Subcutaneous abdominal adipose tissue (tissue), 5 donors: Measurements from ENCODE around the gene CTIF.
A peak's percentile ranks its signal among the peaks of the same experiment; 100 is the strongest.

ENCODE experiments used
- H3K27ac ChIP-seq: one replicate; pipeline ENCODE4 v1.7.0; 2013; ENCODE audit warnings: low read depth, mild to moderate bottlenecking, inconsistent platforms, low read length, moderate library complexity
- H3K27me3 ChIP-seq, 5 donors: one replicate each; pipeline ENCODE4 v1.7.0; 2013; ENCODE audit warnings: low read length in 5 of 5, inconsistent platforms in 1 of 5; ENCODE audit not compliant: control insufficient read depth in 5 of 5, insufficient read depth in 4 of 5
- H3K36me3 ChIP-seq, 5 donors: one replicate each; pipeline ENCODE4 v1.7.0; 2013; ENCODE audit warnings: low read length in 5 of 5; ENCODE audit not compliant: control insufficient read depth in 5 of 5, insufficient read depth in 5 of 5
- H3K4me1 ChIP-seq, 5 donors: one replicate each; pipeline ENCODE4 v1.7.0; 2013; ENCODE audit warnings: low read length in 5 of 5, mild to moderate bottlenecking in 3 of 5, moderate library complexity in 1 of 5; ENCODE audit not compliant: control insufficient read depth in 5 of 5, insufficient read depth in 5 of 5
- H3K4me3 ChIP-seq, 5 donors: one replicate each; pipeline ENCODE4 v1.7.0; 2013; ENCODE audit warnings: low read length in 5 of 5, low read depth in 1 of 5
- H3K9ac ChIP-seq, 5 donors: one replicate each; pipeline ENCODE4 v1.7.0; 2013; ENCODE audit warnings: low read length in 5 of 5, mild to moderate bottlenecking in 4 of 5, moderate library complexity in 3 of 5
- H3K9me3 ChIP-seq, 5 donors: one replicate each; pipeline ENCODE4 v1.7.0; 2013; ENCODE audit warnings: low read length in 5 of 5; ENCODE audit not compliant: control insufficient read depth in 5 of 5
- donor health status: healthy.
- donor health status: healthy.
- donor health status: healthy.
- donor health status: healthy.
- donor health status: healthy.

CTIF gene

DNA sequence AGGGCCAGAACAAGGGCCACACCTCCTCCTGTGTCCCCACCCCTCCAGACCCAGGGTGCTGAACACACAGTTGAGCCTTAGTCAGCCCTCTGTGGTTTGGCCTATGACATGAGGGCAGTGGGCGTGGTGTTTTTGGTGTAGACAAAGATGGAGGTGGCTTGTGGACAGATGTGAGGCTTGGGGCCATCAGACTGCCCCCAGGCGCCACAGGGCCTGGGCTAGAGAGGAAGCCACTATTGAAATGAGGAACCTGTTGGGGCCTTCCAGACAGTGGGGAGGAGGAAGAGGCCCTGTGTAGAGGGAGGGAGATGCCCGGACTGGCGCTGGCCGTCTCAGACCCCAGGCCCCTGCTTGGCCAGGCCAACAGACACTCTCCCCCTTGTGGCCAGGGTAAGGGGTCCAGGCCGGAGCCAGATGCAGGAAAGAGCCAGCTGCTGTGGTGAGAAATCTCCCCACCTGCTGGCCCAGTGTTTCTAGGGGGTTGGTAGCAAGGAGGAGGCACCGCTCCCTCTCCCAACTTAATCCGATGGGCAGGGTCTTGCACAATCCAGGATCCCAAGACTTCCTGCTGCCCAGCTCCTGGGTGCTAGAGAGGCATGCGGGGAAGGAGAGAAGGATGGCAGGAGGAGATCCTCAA is 358.2 kb downstream of the CTIF start:
- H3K9ac ChIP-seq, result peak overlapping the region in 1 of 5 donors; percentile 59
- H3K4me3 ChIP-seq, result no peak overlapping the region
- H3K9me3 ChIP-seq, result peaks cover 0 to 6% (median 3%) of the 10 kb centered on the region in 5 donors
- H3K27me3 ChIP-seq, result no peaks in the 10 kb centered on the region
- H3K4me1 ChIP-seq, result peaks cover 0 to 21% (median 13%) of the 10 kb centered on the region in 5 donors
- no peaks in the 10 kb centered on the region for H3K36me3 ChIP-seq
- H3K27ac ChIP-seq, result no peak overlapping the region

DNA sequence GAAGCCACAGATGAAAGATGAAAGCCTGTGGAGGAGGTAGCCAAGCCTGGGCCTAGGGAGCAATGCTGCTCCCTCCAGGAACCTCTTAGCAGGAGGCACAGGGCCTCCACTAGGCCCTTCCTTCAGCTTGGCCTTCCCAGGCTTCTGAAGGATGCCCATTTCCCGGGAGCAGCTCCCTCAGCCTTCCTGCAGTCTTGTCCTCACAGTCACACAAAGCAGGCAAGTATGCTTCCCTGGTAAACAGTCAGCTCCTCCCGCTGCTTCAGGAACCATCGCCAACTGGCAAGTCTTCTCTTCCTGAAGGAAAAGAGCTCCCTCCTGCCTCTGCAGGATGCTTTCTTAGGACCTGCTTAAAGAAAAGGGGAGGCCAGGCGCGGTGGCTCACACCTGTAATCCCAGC is 358.7 kb downstream of the CTIF start:
- Histone ChIP-seq H3K9ac (peak overlapping the region in 1 of 5 donors; percentile 59), H3K27ac (no peak overlapping the region), H3K4me1 (peaks cover 3 to 26% (median 19%) of the 10 kb centered on the region in 5 donors), H3K4me3 (no peak overlapping the region), H3K27me3 (no peaks in the 10 kb centered on the region), H3K36me3 (no peaks in the 10 kb centered on the region), H3K9me3 (peaks cover 0 to 6% (median 3%) of the 10 kb centered on the region in 5 donors)

- no peaks in the 10 kb centered on the region for H3K27me3 ChIP-seq
- peaks cover 0 to 6% (median 3%) of the 10 kb centered on the region in 5 donors for H3K9me3 ChIP-seq
- no peak overlapping the region for H3K27ac ChIP-seq
- no peak overlapping the region for H3K9ac ChIP-seq
- H3K4me3 ChIP-seq, result no peak overlapping the region
- H3K36me3 ChIP-seq, result no peaks in the 10 kb centered on the region
- H3K4me1 ChIP-seq, result peaks cover 12 to 36% (median 28%) of the 10 kb centered on the region in 5 donors
These were observed 359.7 kb downstream of the CTIF start for GRCh38 chr18:48898521-48898920.

DNA sequence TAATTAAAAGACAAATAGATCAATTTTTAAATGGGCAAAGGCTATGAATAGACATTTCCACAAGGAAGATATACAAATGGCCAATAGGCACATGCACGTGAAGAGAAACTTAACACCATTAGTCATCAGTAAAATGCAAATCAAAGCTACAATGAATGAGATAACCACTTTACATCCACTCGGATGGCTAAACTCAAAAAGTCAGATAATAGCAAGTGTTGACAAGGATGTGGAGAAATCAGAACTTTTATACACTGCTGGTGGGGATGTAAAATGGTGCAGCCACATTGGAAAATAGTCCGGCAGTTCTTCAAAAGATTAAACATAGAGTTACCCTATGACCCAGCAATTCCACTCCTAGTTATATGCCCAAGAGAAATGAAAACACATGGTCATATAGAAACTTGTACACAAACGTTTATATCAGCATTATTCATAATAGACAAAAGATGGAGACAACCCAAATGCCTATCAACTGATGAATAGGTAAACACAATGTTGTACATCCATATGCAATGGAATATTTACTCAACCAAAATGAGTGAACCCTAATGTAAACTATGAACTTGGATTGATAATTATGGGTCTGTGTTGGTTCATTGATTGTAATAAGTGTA is 360.8 kb downstream of the CTIF start:
- Histone ChIP-seq H3K27me3 (no peaks in the 10 kb centered on the region), H3K4me1 (peaks cover 12 to 38% (median 30%) of the 10 kb centered on the region in 5 donors), H3K9me3 (peaks cover 0 to 13% (median 7%) of the 10 kb centered on the region in 5 donors), H3K4me3 (no peak overlapping the region), H3K27ac (no peak overlapping the region), H3K9ac (no peak overlapping the region), H3K36me3 (no peaks in the 10 kb centered on the region)

DNA sequence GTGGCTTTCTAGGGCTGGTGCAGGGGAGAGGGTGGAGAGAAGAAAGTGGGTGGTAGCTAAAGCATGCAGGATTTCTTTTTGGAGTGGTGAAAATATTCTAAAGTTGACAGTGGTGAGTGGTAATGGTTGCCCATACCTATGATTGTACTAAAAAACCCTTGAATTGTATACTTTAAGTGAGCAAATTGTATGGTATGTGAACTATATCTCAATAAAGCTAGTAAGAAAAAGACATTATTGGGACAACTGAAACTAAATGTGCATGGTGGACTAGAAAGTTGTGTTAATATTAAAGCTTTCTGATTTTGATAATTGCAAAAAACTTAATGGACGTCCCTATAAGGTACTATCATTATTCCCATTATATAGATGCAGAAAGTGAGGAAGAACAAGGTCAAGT is 361.6 kb downstream of the CTIF start:
- Histone ChIP-seq H3K4me1 (peaks cover 12 to 38% (median 30%) of the 10 kb centered on the region in 5 donors), H3K36me3 (no peaks in the 10 kb centered on the region), H3K27ac (no peak overlapping the region), H3K9ac (no peak overlapping the region), H3K4me3 (no peak overlapping the region), H3K9me3 (peaks cover 0 to 19% (median 12%) of the 10 kb centered on the region in 5 donors), H3K27me3 (no peaks in the 10 kb centered on the region)

DNA sequence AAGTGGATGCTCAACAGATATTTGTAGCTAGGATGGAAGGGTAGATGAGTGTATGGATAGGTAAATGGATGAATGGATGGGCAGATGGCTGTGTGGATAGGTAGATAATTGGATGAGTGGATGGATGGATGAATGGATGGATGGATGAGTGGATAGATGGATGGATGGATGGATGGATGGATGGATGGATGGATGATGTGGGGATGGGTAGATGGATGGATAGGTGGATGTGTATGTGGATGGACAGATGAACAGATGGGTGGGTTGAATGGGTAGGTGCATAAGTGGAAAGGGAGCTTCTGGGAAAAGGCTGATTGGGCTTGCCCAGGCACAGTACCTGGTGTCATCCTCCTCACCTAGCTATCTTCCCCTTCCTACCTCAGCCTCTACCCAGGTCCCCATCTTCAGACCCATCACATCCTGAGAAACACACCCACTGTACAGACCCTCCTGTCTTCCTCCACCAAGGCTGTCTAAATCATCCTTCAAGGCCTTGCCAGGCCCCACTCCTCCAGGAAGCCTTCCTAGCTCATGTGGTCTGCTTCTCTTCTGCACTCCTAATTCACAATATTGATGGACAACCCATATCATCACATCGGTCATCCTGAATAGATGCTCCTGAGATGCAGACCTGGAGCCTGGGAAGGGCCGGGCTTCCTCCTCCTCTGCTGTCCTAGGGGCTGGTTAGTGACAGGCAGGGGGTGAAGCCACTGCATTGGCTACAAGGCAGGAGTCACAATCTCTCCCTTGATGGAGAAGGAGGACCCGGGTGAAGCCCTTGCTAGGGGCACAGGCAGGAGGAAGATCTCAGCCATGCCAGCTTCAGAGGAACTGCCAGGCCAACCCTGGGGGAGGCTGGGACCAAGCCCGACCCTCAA is 362.6 kb downstream of the CTIF start:
- Histone ChIP-seq H3K9me3 (peaks cover 0 to 19% (median 12%) of the 10 kb centered on the region in 5 donors), H3K36me3 (no peaks in the 10 kb centered on the region), H3K27ac (no peak overlapping the region), H3K4me1 (peaks cover 12 to 36% (median 30%) of the 10 kb centered on the region in 5 donors), H3K9ac (peak overlapping the region in 1 of 5 donors; percentile 33), H3K4me3 (no peak overlapping the region), H3K27me3 (no peaks in the 10 kb centered on the region)

GRCh38 chr18:48902023-48902855 is 363.4 kb downstream of the CTIF start:
- Histone ChIP-seq H3K9ac (peak overlapping the region in 2 of 5 donors; percentile 13 to 33), H3K27ac (peak overlapping the region; percentile 59), H3K4me3 (peak overlapping the region in 1 of 5 donors; percentile 17), H3K4me1 (peaks cover 12 to 30% (median 29%) of the 10 kb centered on the region in 5 donors), H3K36me3 (no peaks in the 10 kb centered on the region), H3K9me3 (peaks cover 0 to 19% (median 12%) of the 10 kb centered on the region in 5 donors), H3K27me3 (no peaks in the 10 kb centered on the region)

DNA sequence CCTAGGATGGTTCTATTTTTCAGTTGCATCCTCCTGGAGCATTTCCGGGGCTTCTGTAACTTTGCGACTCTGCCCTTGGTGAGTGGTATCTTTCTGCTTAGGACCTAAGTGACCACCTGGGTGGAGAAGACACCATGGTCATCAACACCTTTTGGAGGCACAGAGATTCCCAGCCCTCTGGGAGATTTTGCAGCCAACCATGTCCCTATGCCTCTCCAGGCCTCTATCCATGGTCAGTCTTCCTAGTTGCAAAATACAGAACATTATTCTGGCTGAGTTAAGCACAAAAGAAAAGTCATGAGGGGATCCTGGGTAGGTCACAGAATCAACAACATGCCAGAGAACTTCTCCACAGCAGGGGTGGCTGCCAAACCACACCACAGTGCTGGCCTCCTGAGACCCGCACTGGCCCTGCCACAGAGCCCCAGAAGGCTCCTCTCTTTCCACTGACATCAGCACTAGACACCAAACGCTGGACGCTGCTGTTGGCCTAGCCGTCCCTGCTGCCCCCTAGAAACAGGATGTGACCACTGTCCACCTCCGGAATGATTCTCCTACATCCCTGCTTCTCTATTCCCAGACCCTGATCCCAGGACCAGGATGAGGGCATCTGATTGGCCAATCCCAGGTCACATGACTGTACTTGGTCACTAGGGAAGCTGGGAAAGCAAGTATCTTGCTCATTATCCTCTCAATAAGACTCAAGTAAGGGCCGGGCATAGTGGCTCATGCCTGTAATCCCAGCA is 364.2 kb downstream of the CTIF start:
- H3K4me3 ChIP-seq, result no peak overlapping the region
- H3K4me1 ChIP-seq, result peaks cover 12 to 25% (median 25%) of the 10 kb centered on the region in 5 donors
- peak overlapping the region; percentile 59 for H3K27ac ChIP-seq
- peaks cover 0 to 19% (median 12%) of the 10 kb centered on the region in 5 donors for H3K9me3 ChIP-seq
- H3K36me3 ChIP-seq, result no peaks in the 10 kb centered on the region
- H3K27me3 ChIP-seq, result no peaks in the 10 kb centered on the region
- peak overlapping the region in 1 of 5 donors; percentile 13 for H3K9ac ChIP-seq

GRCh38 chr18:48904091-48904490 is 365.3 kb downstream of the CTIF start:
- H3K27ac ChIP-seq, result no peak overlapping the region
- H3K4me1 ChIP-seq, result peaks cover 12 to 25% (median 25%) of the 10 kb centered on the region in 5 donors
- no peaks in the 10 kb centered on the region for H3K27me3 ChIP-seq
- no peak overlapping the region for H3K9ac ChIP-seq
- no peak overlapping the region for H3K4me3 ChIP-seq
- H3K36me3 ChIP-seq, result no peaks in the 10 kb centered on the region
- peaks cover 0 to 19% (median 12%) of the 10 kb centered on the region in 5 donors for H3K9me3 ChIP-seq
